Gastroesophageal sphincter (tissue), 4 donors: ENCODE data around the gene PPP4R3B. TPM values are rescaled to one million over a fixed set of nuclear protein-coding genes. Genes with fewer than 3 reads are reported as not detected.

ENCODE experiments used
- ATAC-seq: fragments of 150-250 bp; one replicate; pipeline ENCODE4 v1.9.1; 2016; ENCODE audit warnings: mild to moderate bottlenecking, moderate library complexity
- H3K27ac ChIP-seq, 4 donors: fragments of 200-600 bp; sonication (generic) in 3 of 4; 1 replicate in 3 of 4; 2 replicates in 1 of 4; pipeline ENCODE4 v1.5.1; 2016 to 2019
- H3K27me3 ChIP-seq: fragments of 200-600 bp; sonication (generic); one replicate; pipeline ENCODE4 v1.5.1; 2019
- H3K36me3 ChIP-seq, 2 donors: fragments of 200-600 bp; sonication (generic); one replicate each; pipeline ENCODE4 v1.5.1; 2019; ENCODE audit warnings: control low read depth in 1 of 2
- H3K4me1 ChIP-seq, 3 donors: fragments of 200-600 bp; sonication (generic); 1 replicate in 2 of 3; 2 replicates in 1 of 3; pipeline ENCODE4 v1.5.1; 2016 to 2019; ENCODE audit warnings: control low read depth in 2 of 3
- H3K4me3 ChIP-seq, 2 donors: fragments of 200-600 bp; sonication (generic); one replicate each; pipeline ENCODE4 v1.5.1; 2019; ENCODE audit warnings: mild to moderate bottlenecking in 1 of 2, moderate library complexity in 1 of 2
- H3K9me3 ChIP-seq, 3 donors: fragments of 200-600 bp; sonication (generic); one replicate each; pipeline ENCODE4 v1.5.1; 2017 to 2019; ENCODE audit warnings: control low read depth in 2 of 3
- CTCF ChIP-seq, 4 experiments: fragments of 200-600 bp in 2 of 4; fragments of 450-650 bp in 2 of 4; sonication (generic) in 1 of 4; IDR thresholded peaks; one replicate each; pipeline ENCODE4 v1.5.1; 2017 to 2019; ENCODE audit warnings: antibody characterized with exemption in 4 of 4, mild to moderate bottlenecking in 2 of 4, moderate library complexity in 2 of 4
- EP300 ChIP-seq: sonication (generic); formaldehyde crosslinking; IDR thresholded peaks from one replicate; pipeline ENCODE4 v1.6.1; 2017; ENCODE audit warnings: antibody characterized with exemption, mild to moderate bottlenecking
- POLR2A ChIP-seq, 2 donors: fragments of 450-650 bp; IDR thresholded peaks; one replicate each; pipeline ENCODE4 v1.6.1; 2017; ENCODE audit warnings: antibody characterized with exemption in 2 of 2, mild to moderate bottlenecking in 2 of 2, moderate library complexity in 1 of 2
- POLR2AphosphoS5 ChIP-seq: sonication (generic); formaldehyde crosslinking; IDR thresholded peaks from one replicate; pipeline ENCODE4 v1.6.1; 2017; ENCODE audit warnings: antibody characterized with exemption
- WGBS, 2 donors: methylation state at CpG; one replicate each; pipeline ENCODE4 v1.1.5; 2018; ENCODE audit warnings: low coverage in 1 of 2; 5-methylcytosine and 5-hydroxymethylcytosine counted together
- small RNA-seq, 4 donors: library from RNA; depleted of rRNA; stranded (forward); fragments of <200 nt; gene quantifications; one replicate each; pipeline ENCODE3, GENCODE V24; 2016
- total RNA-seq, 4 donors: library from RNA; depleted of rRNA; stranded (reverse); fragments of >200 nt; gene quantifications; one replicate each; pipeline ENCODE4 v1.1.0, GENCODE V29; 2016

PPP4R3B gene
- total RNA-seq, 4 donors from 2014 or later, result 89.7 to 114 (median 97.6) TPM

DNA sequence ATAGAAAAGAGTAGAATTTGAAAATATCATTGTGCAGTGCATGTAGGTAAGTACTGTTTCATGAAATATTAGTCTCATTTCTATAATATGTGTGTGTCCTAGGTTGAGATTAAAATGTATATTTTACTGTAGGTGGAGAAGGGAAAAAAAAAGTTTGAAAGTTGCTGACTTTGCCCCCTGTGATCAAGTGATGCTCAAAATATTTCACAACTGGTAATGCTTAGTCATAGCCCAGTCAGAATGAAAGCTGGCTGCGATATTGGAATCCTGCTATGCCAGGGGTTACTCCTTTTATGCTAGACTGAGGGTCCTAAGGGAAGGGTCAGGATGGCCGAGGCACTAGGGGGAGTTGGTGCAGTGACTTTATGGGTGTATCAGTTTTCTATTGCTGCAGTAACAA lies 117.4 kb downstream of the PPP4R3B start:
- no peak for ATAC-seq
- TF ChIP-seq POLR2AphosphoS5, result no peak
- TF ChIP-seq EP300, result no peak
- H3K27ac ChIP-seq, result no peak overlapping the region
- no peaks in the 10 kb centered on the region for H3K27me3 ChIP-seq
- H3K4me1 ChIP-seq, result no peaks in the 10 kb centered on the region
- WGBS, 2 donors, result 56 to 83% methylated on average over 2 of the region's 2 CpGs
- no peaks in the 10 kb centered on the region for H3K36me3 ChIP-seq
- H3K4me3 ChIP-seq, result no peak overlapping the region
- no peaks in the 10 kb centered on the region for H3K9me3 ChIP-seq

GRCh38 chr2:55498582-55498981 lies 118.8 kb downstream of the PPP4R3B start:
- Histone ChIP-seq H3K4me3 (no peak overlapping the region), H3K27ac (no peak overlapping the region), H3K9me3 (no peaks in the 10 kb centered on the region), H3K27me3 (no peaks in the 10 kb centered on the region), H3K4me1 (no peaks in the 10 kb centered on the region), H3K36me3 (no peaks in the 10 kb centered on the region)
- no peak for ATAC-seq
- no peak for TF ChIP-seq POLR2AphosphoS5
- TF ChIP-seq POLR2A (IDR thresholded peaks at IDR 0.05), result no peak
- no peak for TF ChIP-seq EP300
- TF ChIP-seq CTCF (IDR thresholded peaks at IDR 0.05), result no peak
- 81 to 90% methylated on average over 5 to 6 of the region's 6 CpGs for WGBS, 2 donors

Small RNAs within 50 kb of the gene (small RNA-seq; reads per million reads assigned to genes)
- gene RF00586 (0 reads per million in 4 donors), gene RNU6-634P (0 reads per million in 4 donors)

Other genes with a start within 250 kb of the PPP4R3B start
- 10 to 100 TPM; 42.5 to 63.5 (median 54.3) TPM for gene CCDC88A, start 197.8 kb downstream of the PPP4R3B start, total RNA-seq
- gene CFAP36, start 97.9 kb downstream of the PPP4R3B start, total RNA-seq, result 10 to 100 TPM; 27.7 to 49.3 (median 43.6) TPM
- gene PNPT1, start 76.2 kb upstream of the PPP4R3B start, total RNA-seq, result 100 to 1,000 TPM in 1 of 4 donors, 10 to 100 TPM in 3; 14.9 to 113 (median 17.3) TPM